Thyroid gland (tissue), 4 donors: ENCODE results near the gene OR52J3. TPM values are rescaled to one million over a fixed set of nuclear protein-coding genes. Genes with fewer than 3 reads are reported as not detected.
"Not testable (repeated sequence)": the region's sequence is repeated elsewhere in the genome, so short reads cannot be mapped to it uniquely, and the experiment has no call there.

Source experiments
- DNase-seq, 2 donors: peaks; one replicate each; pipeline ENCODE4 v3.0.0-alpha.2; 2019
- H3K27ac ChIP-seq, 3 donors: fragments of 200-600 bp; sonication (generic); 1 replicate in 2 of 3; 2 replicates in 1 of 3; pipeline ENCODE4 v1.5.1; 2016 to 2019; ENCODE audit warnings: mild to moderate bottlenecking in 1 of 3, moderate library complexity in 1 of 3
- H3K27me3 ChIP-seq: fragments of 200-600 bp; sonication (generic); one replicate; pipeline ENCODE4 v1.5.1; 2019
- H3K36me3 ChIP-seq, 2 donors: fragments of 200-600 bp; sonication (generic); one replicate each; pipeline ENCODE4 v1.5.1; 2016 to 2019
- H3K4me1 ChIP-seq, 2 donors: fragments of 200-600 bp; sonication (generic); one replicate each; pipeline ENCODE4 v1.5.1; 2017 to 2019
- H3K4me3 ChIP-seq, 3 donors: fragments of 200-600 bp; sonication (generic); replicated peaks in 1 of 3; 1 replicate in 2 of 3; 2 replicates in 1 of 3; pipeline ENCODE4 v1.5.1; 2016; ENCODE audit warnings: mild to moderate bottlenecking in 1 of 3
- H3K9me3 ChIP-seq: fragments of 200-600 bp; sonication (generic); one replicate; pipeline ENCODE4 v1.5.1; 2017
- CTCF ChIP-seq, 6 experiments: fragments of 200-600 bp in 3 of 6; fragments of 450-650 bp in 3 of 6; sonication (generic) in 3 of 6; IDR thresholded peaks; one replicate each; pipeline ENCODE4 v1.5.1; 2016 to 2019; ENCODE audit warnings: antibody characterized with exemption in 6 of 6, mild to moderate bottlenecking in 2 of 6, inconsistent platforms in 1 of 6, moderate library complexity in 1 of 6
- POLR2A ChIP-seq, 2 donors: fragments of 450-650 bp; IDR thresholded peaks; one replicate each; pipeline ENCODE4 v1.6.1; 2017; ENCODE audit warnings: antibody characterized with exemption in 2 of 2, mild to moderate bottlenecking in 2 of 2, moderate library complexity in 1 of 2
- WGBS, 2 donors: methylation state at CpG; one replicate each; pipeline ENCODE4 v1.1.5; 2017; 5-methylcytosine and 5-hydroxymethylcytosine counted together
- intact Hi-C: fragments of 100-400 bp; cut with DNase I; formaldehyde crosslinking; loops from one replicate; pipeline ENCODE4 v1.15.1; 2023
- total RNA-seq, 4 donors: library from RNA; depleted of rRNA; stranded (reverse); fragments of >200 nt; gene quantifications; one replicate each; pipeline ENCODE4 v1.2.3, GENCODE V29; 2016

The OR52J3 gene
- total RNA-seq, 4 donors from 2014 or later, result not detected

GRCh38 chr11:5042091-5042490 is 4.2 kb upstream of the OR52J3 start:
- Histone ChIP-seq H3K4me1 (peaks cover 0 to 7% of the 10 kb centered on the region in 2 donors), H3K27ac (no peak overlapping the region), H3K4me3 (no peak overlapping the region), H3K9me3 (no peaks in the 10 kb centered on the region), H3K27me3 (no peaks in the 10 kb centered on the region), H3K36me3 (no peaks in the 10 kb centered on the region)
- WGBS, 2 donors, result 83 to 92% methylated on average over 3 of the region's 3 CpGs
- intact Hi-C loops, result no loop called here
- TF ChIP-seq CTCF (IDR thresholded peaks at IDR 0.05) (no peak), POLR2A (IDR thresholded peaks at IDR 0.05) (no peak)
- DNase-seq, result no peak

- H3K4me3 ChIP-seq, result no peak overlapping the region
- H3K27ac ChIP-seq, result no peak overlapping the region
- H3K9me3 ChIP-seq, result no peaks in the 10 kb centered on the region
- no peaks in the 10 kb centered on the region for H3K27me3 ChIP-seq
- intact Hi-C loops, result no loop called here
- no peak for DNase-seq
- 66 to 87% methylated on average over 2 of the region's 2 CpGs for WGBS, 2 donors
- peaks cover 0 to 7% of the 10 kb centered on the region in 2 donors for H3K4me1 ChIP-seq
- TF ChIP-seq POLR2A (IDR thresholded peaks at IDR 0.05), result no peak
- H3K36me3 ChIP-seq, result no peaks in the 10 kb centered on the region
Measured at GRCh38 chr11:5043380-5043779, 2.9 kb upstream of the OR52J3 start.

- Histone ChIP-seq H3K9me3 (no peaks in the 10 kb centered on the region), H3K36me3 (no peaks in the 10 kb centered on the region), H3K27me3 (no peaks in the 10 kb centered on the region), H3K4me1 (peaks cover 0 to 7% of the 10 kb centered on the region in 2 donors), H3K27ac (no peak overlapping the region), H3K4me3 (no peak overlapping the region)
- WGBS, 2 donors, result 86 to 90% methylated on average over 15 of the region's 15 CpGs
- intact Hi-C loops, result no loop called here
- TF ChIP-seq POLR2A (IDR thresholded peaks at IDR 0.05) (no peak), CTCF (IDR thresholded peaks at IDR 0.05) (no peak)
- no peak for DNase-seq
Measured at GRCh38 chr11:5046754-5047330, 516 bp downstream of the OR52J3 start.

GRCh38 chr11:5058679-5059078 is 12.4 kb downstream of the OR52J3 start:
- H3K36me3 ChIP-seq, DNase-seq, H3K4me3 ChIP-seq, intact Hi-C loops, H3K27me3 ChIP-seq, H3K4me1 ChIP-seq, H3K9me3 ChIP-seq, H3K27ac ChIP-seq: not testable (repeated sequence)
- 80 to 87% methylated on average over 5 of the region's 5 CpGs for WGBS, 2 donors

- Histone ChIP-seq H3K27me3 (no peaks in the 10 kb centered on the region), H3K4me3 (no peak within 1 kb of the TSS), H3K36me3 (no peaks in the 10 kb centered on the region), H3K27ac (no peak within 1 kb of the TSS), H3K4me1 (no peaks in the 10 kb centered on the region), H3K9me3 (no peaks in the 10 kb centered on the region)
- TF ChIP-seq POLR2A (IDR thresholded peaks at IDR 0.05) (no peak), CTCF (IDR thresholded peaks at IDR 0.05) (no peak)
- intact Hi-C loops, result no loop called here
- no peak for DNase-seq
- WGBS, 2 donors, result 86 to 88% methylated on average over 3 of the region's 3 CpGs
Measured at GRCh38 chr11:5059391-5059790, 13.1 kb downstream of the OR52J3 start, which contains the start of gene OR52E2. Gene OR52E2, minus strand, starts transcription at chr11:5059627. Its CDS starts 0 bp downstream, at chr11:5059627.

- H3K27ac ChIP-seq, result no peak overlapping the region
- 11 to 21% methylated on average over 1 of the region's 1 CpG for WGBS, 2 donors
- no peak for DNase-seq
Measured at GRCh38 chr11:5065027-5065426, 18.7 kb downstream of the OR52J3 start.

More at GRCh38 chr11:5065027-5065426, 18.7 kb downstream of the OR52J3 start:
- no peaks in the 10 kb centered on the region for H3K36me3 ChIP-seq
- no peaks in the 10 kb centered on the region for H3K27me3 ChIP-seq
- no peaks in the 10 kb centered on the region for H3K4me1 ChIP-seq
- intact Hi-C loops, result no loop called here
- no peak overlapping the region for H3K4me3 ChIP-seq
- H3K9me3 ChIP-seq, result no peaks in the 10 kb centered on the region
- no peak for TF ChIP-seq POLR2A (IDR thresholded peaks at IDR 0.05)
- no peak for TF ChIP-seq CTCF (IDR thresholded peaks at IDR 0.05)
